Natural killer cell treated with Interleukin-12 subunit alpha and Interleukin-12 subunit beta and Interleukin-15 and Interleukin-18, amount 100 ng/mL, for 72 hours (primary cell): ENCODE data around the gene DDX52. TPM values are rescaled to one million over a fixed set of nuclear protein-coding genes. Genes with fewer than 3 reads are reported as not detected.
"Not testable (repeated sequence)": the region's sequence is repeated elsewhere in the genome, so short reads cannot be mapped to it uniquely, and the experiment has no call there.

Experiments
- ATAC-seq, 2 donors: fragments of 150-1000 bp; cut with Tn5 transposase in 1 of 2; sonication (Bioruptor Pico), chemical (Tn5 transposase) in 1 of 2; 2 replicates each; pipeline ENCODE4 v1.10.0; 2021
- DNase-seq: peaks from one replicate; pipeline ENCODE4 v3.0.0; 2022; ENCODE audit warnings: low spot score
- H3K27ac Mint-ChIP-seq, 2 donors: 1 replicate in 1 of 2; 2 replicates in 1 of 2; pipeline ENCODE4 v1.8.0; 2022; ENCODE audit warnings: mixed read lengths in 2 of 2, mild to moderate bottlenecking in 1 of 2, moderate library complexity in 1 of 2
- H3K27me3 Mint-ChIP-seq, 2 donors: 1 replicate in 1 of 2; 2 replicates in 1 of 2; pipeline ENCODE4 v1.8.0; 2022; ENCODE audit warnings: mixed read lengths in 2 of 2
- H3K36me3 Mint-ChIP-seq: one replicate; pipeline ENCODE4 v1.8.0; 2022; ENCODE audit warnings: mixed read lengths
- H3K4me1 Mint-ChIP-seq, 2 donors: 1 replicate in 1 of 2; 2 replicates in 1 of 2; pipeline ENCODE4 v1.8.0; 2022; ENCODE audit warnings: low read depth in 2 of 2, mixed read lengths in 2 of 2, mild to moderate bottlenecking in 1 of 2
- H3K4me3 Mint-ChIP-seq: one replicate; pipeline ENCODE4 v1.8.0; 2022; ENCODE audit warnings: mixed read lengths
- H3K9me3 Mint-ChIP-seq: 2 replicates; pipeline ENCODE4 v1.8.0; 2022; ENCODE audit warnings: mixed read lengths
- total RNA-seq, 2 donors: library from RNA; stranded (reverse); gene quantifications; one replicate each; pipeline ENCODE4 v1.2.3, GENCODE V29; 2022

The DDX52 gene
- total RNA-seq, 2 donors from 2014 or later = 35.0 to 52.9 TPM

DNA sequence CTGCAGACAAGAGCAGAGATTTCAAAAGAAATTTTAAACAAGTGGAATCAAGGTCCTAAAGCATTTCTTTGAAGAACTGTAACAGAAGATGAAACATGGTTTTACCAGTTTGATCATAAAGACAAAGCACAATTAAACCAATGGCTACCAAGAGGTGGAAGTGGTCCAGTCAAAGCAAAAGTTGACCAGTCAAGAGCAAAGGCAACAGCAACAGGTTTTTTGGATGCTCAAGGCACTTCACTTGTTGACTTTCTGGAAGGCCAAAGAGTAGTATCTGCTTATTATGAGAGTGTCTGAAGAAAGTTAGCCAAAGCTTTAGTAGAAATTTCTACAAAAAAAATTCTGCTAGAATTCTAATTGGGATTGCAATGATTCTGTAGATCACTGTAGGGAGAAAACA lies 5.3 kb downstream of the DDX52 start:
- ATAC-seq = no peak
- no peak overlapping the region for H3K27ac Mint-ChIP-seq
- H3K36me3 Mint-ChIP-seq = peaks cover 36% of the 10 kb centered on the region
- peaks cover 16 to 19% of the 10 kb centered on the region in 2 donors for H3K4me1 Mint-ChIP-seq
- H3K9me3 Mint-ChIP-seq = no peaks in the 10 kb centered on the region
- no peaks in the 10 kb centered on the region for H3K27me3 Mint-ChIP-seq
- H3K4me3 Mint-ChIP-seq = no peak overlapping the region
- DNase-seq = no peak

DNA sequence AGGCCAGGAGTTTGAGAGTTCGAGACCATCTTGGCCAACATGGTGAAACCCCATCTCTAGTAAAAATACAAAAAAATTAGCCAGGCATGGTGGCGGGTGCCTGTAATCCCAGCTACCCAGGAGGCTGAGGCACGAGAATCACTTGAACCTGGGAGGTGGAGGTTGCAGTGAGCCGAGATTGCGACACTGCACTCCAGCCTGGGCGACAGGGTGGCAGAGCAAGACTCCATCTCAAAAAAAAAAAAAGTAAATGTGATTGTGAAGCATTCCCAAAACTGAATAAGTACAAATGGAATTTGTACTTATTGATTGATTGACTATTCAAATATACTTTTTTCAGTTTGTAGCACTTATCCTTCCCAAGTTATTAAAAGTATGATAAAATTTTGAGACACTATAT lies 26.8 kb downstream of the DDX52 start:
- not testable (repeated sequence) for DNase-seq, H3K9me3 Mint-ChIP-seq, H3K4me3 Mint-ChIP-seq, ATAC-seq, H3K4me1 Mint-ChIP-seq, H3K27me3 Mint-ChIP-seq, H3K36me3 Mint-ChIP-seq
- H3K27ac Mint-ChIP-seq = peak overlapping the region in 1 of 2 donors; percentile 10

DNA sequence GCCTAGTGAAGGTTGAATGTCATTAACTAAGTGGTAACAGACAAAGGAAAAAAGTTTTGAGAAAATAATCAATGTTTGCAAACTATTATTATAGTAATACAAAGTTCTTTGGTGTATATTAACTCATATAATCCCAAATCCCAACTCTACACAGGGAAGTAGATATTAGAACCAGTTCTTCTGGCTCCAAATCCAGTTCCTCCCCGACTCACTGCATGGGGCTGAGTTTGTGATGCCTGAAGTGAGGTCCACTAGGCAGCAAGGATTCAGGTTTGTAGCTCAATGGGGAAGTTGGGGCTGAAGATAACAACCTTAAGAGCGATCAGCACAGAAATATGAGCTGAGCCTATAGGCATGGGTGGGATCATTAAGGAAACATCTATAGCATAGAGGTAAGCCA lies 28.4 kb downstream of the DDX52 start:
- no peak for DNase-seq
- Mint-ChIP-seq H3K4me3 (no peak overlapping the region), H3K36me3 (peaks cover 5% of the 10 kb centered on the region), H3K27me3 (no peaks in the 10 kb centered on the region), H3K4me1 (peaks cover under 1 to 3% of the 10 kb centered on the region in 2 donors), H3K9me3 (no peaks in the 10 kb centered on the region), H3K27ac (no peak overlapping the region)
- ATAC-seq = no peak

DNA sequence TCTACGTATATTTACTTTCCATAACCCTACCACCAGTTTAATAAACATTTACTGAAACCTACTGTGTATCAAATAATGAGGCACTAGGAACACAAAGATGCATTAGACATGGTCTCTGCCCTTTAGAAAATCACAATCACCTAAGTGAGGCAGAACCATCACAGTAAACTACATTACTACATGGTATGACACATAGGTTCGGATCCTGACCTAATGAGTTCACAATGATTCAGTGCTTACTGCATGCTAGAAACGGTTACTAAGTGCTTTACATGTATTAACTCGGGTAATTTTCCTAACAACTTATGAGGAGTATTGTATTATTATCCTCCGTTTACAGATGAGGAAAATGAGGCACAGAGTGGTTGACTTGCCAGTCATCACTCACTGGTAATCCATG lies 28.9 kb downstream of the DDX52 start:
- Mint-ChIP-seq H3K27ac (no peak overlapping the region), H3K36me3 (peaks cover 5% of the 10 kb centered on the region), H3K27me3 (no peaks in the 10 kb centered on the region), H3K4me1 (peaks cover 3 to 5% of the 10 kb centered on the region in 2 donors), H3K4me3 (no peak overlapping the region), H3K9me3 (no peaks in the 10 kb centered on the region)
- no peak for ATAC-seq
- DNase-seq = no peak

DNA sequence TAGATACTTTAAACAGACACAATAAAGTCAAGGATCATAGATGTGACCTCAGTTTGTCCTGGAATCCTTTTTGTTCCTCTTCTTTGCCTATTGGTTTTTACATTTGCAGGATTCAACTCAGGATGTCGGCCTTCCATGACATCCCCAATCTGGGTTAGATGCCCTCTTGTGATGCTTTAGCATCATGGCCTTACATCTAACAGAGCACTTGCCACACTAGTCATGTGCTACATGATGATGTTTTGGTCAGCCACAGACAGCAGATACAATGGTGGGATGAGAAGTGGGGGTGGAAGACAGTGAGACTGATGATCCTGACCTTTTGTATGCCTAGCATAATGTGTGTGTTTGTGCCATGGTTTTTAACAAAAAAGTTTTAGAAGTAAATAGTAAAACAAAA lies 32.3 kb downstream of the DDX52 start:
- Mint-ChIP-seq H3K4me1 (peaks cover 13 to 26% of the 10 kb centered on the region in 2 donors), H3K27me3 (no peaks in the 10 kb centered on the region), H3K36me3 (no peaks in the 10 kb centered on the region), H3K9me3 (no peaks in the 10 kb centered on the region), H3K4me3 (peak overlapping the region; percentile 19), H3K27ac (peak overlapping the region in 1 of 2 donors; percentile 94)
- ATAC-seq (no peak), DNase-seq (no peak)

DNA sequence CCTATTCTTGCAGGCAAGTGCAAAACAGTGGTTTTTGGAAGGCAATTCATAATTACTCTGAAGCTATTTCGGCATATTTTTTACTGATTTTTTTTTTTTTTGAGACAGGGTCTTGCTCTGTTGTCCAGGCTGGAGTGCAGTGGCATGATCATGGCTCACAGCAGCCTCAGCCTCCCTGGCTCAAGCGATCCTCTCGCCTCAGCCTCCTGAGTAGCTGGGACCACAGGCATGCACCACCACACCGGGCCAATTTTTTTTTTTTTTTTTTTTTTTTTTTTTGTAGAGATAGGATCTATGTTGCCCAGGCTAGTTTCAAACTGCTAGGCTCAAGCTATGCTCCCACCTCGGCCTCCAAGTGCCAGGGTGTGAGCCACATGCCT lies 33.2 kb downstream of the DDX52 start:
- not testable (repeated sequence) for ATAC-seq, H3K36me3 Mint-ChIP-seq, DNase-seq, H3K9me3 Mint-ChIP-seq, H3K27me3 Mint-ChIP-seq
- Mint-ChIP-seq H3K4me1 (peaks cover 17 to 34% of the 10 kb centered on the region in 2 donors), H3K4me3 (peak overlapping the region; percentile 89), H3K27ac (peak overlapping the region; percentile 88 to 94)

DNA sequence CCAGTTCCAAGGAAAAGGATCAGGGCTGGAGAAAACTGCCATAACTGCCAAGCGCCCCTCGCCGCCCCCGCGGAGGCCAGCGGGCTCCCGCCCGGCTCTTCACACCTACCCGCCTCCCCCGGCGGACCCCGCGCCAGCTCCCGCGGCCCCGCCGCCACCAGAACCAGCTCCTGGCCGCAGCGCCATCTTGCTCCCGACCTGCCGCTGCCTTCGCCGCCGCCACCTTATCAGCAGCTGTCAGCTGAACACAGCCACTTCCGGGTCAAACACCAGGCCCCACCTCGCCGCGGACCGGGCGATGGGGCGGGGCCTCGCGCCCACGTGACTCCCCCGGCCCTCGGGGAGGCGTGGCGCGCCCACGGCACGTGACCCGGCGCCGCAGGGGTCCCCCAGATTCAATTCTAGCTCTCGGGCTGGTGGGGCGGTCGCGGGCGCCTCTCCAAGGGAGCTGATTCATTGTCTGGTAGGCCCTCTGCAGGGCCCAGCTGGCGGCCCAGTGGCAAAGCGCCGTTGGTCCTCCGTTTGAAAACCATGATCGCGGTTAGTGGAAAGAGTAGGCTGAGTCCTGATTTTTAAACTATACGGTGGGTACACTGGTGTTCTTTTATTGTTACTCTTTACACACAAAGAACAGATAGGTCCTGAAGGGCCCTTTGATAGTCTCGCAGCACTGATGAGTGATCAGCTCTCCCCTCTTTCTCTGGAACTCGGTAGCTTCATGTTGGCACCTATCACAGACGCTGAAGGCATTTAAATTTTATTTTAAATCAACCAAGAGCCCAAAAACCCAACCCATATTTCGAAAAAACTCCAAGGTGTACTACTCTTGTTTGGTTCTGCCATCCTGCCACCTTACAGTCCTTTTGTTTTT lies 33.8 kb downstream of the DDX52 start, which contains the start of gene SYNRG:
TSS of gene SYNRG (minus strand) at position 249 of the 871 bp plus-strand sequence. CDS start at position 186, 63 bp downstream.
- Mint-ChIP-seq H3K9me3 (no peaks in the 10 kb centered on the region), H3K27ac (peak within 1 kb of the TSS; percentile 88 to 94), H3K4me3 (peak within 1 kb of the TSS; percentile 89), H3K36me3 (peaks cover 4% of the 10 kb centered on the region), H3K27me3 (no peaks in the 10 kb centered on the region), H3K4me1 (peaks cover 21 to 40% of the 10 kb centered on the region in 2 donors)
- ATAC-seq (peak; percentile 97 to 99), DNase-seq (peak; percentile 97)

DNA sequence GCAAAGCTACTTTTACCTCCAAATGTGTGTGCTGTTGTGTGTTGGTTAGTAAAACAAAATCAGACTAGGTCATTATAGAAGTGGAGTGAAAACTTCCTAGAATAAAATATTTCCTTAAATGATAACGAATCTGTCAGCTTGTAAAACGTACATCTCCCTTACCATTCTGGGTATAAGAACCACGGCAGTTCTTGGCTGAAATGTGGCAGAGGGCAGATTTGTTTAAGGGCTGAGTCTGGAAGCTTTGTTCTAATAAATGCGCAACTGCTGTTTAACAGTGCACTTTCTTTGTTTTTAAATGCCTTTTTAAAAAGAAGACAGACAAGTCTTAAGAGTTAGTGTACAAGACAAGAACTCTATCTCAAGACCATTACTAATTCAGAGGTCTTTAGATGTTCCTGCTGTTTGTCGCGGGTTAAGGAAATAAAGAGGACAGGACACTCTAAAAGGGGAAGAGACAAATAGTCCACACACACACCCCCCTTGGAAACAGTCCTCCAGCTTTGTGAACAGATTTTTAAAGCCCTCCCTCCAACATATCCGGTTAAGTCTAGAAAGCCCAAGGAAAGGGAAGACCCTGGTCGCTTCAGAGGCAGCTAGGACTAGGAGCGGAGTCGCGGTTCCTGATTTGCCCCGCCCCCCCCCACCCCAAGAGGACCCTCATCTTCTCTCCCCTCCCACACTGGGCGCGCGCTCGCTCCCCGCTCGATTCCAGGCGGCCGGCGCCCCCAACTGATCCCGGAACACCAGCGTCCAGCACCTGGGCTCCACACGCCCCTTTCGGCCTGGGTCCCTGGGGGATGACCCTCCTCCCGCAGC lies 34.7 kb downstream of the DDX52 start:
- peaks cover 8% of the 10 kb centered on the region for H3K36me3 Mint-ChIP-seq
- no peaks in the 10 kb centered on the region for H3K27me3 Mint-ChIP-seq
- peaks cover 25 to 45% of the 10 kb centered on the region in 2 donors for H3K4me1 Mint-ChIP-seq
- peak; percentile 14 to 25 for ATAC-seq
- H3K4me3 Mint-ChIP-seq = peak overlapping the region; percentile 89
- H3K27ac Mint-ChIP-seq = peak overlapping the region; percentile 88 to 94
- H3K9me3 Mint-ChIP-seq = no peaks in the 10 kb centered on the region
- DNase-seq = no peak

DNA sequence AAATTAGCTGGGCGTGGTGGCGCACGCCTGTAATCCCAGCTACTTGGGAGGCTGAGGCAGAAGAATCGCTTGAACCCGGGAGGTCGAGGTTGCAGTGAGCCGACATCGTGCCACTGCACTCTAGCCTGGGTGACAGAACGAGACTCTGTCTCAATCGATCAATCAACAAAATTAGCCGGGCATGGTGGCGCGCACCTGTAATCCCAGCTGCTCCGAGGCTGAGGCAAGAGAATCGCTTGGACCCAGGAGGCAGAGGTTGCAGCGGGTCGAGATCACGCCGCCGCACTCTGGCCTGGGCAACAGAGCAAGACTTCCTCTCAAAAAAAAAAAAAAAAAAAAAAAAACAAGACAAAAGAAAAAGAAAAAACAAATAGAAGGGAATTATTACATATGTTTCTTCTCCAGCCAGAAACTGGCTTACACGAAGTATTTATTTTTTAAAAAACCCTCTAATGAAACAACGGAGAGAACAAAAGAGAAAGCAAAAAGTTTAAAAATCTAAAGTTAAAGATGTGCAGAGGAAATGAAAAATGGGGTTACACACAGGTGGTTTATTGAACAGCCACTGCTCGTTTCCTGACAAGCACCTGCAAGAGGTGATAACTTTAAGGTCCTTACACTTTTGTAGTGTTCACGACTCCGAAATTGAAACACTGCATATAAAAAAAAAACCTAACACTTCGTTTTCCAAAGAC lies 35.5 kb downstream of the DDX52 start:
- H3K4me1 Mint-ChIP-seq = peaks cover 27 to 48% of the 10 kb centered on the region in 2 donors
- H3K36me3 Mint-ChIP-seq = peaks cover 8% of the 10 kb centered on the region
- H3K9me3 Mint-ChIP-seq = no peaks in the 10 kb centered on the region
- DNase-seq (no peak), ATAC-seq (no peak)
- no peaks in the 10 kb centered on the region for H3K27me3 Mint-ChIP-seq
- peak overlapping the region; percentile 89 for H3K4me3 Mint-ChIP-seq
- H3K27ac Mint-ChIP-seq = peak overlapping the region; percentile 88 to 94

DNA sequence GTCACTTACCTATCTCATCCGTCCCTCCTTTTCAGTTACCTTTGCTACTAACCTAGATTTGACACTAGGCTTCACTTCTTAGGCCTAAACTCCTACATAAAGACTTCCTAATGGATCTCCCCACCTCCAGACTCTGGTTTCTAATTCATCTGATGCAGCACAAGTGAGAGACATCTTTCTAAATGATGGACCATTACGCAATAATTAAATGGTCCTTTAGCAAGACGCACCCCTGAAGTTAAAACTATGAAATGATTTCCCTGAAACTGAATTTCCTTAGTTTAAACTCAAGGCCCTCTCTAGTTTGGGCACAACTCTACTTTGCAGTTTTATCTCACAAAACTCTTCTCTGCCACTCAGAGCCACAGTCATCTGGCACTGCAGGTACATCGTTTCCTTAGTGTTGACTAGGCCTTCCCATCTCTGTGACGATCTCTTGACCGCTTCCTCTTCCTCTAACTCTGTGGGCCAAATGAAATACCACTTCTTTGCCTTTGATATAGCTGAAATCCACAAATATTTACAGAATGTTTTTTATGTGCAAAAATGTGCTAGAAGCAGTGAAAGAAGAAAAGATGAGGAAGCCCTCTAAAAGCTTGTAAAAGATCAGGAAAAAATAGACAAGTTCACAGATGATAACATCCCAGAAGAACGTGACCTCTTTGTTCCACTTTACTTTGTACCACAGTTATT lies 37.3 kb downstream of the DDX52 start:
- Mint-ChIP-seq H3K27me3 (no peaks in the 10 kb centered on the region), H3K9me3 (no peaks in the 10 kb centered on the region), H3K27ac (peak overlapping the region; percentile 88 to 94), H3K4me3 (peak overlapping the region; percentile 89), H3K4me1 (peaks cover 31 to 55% of the 10 kb centered on the region in 2 donors), H3K36me3 (peaks cover 8% of the 10 kb centered on the region)
- ATAC-seq = peak in 1 of 2 donors; percentile 60
- DNase-seq = no peak

DNA sequence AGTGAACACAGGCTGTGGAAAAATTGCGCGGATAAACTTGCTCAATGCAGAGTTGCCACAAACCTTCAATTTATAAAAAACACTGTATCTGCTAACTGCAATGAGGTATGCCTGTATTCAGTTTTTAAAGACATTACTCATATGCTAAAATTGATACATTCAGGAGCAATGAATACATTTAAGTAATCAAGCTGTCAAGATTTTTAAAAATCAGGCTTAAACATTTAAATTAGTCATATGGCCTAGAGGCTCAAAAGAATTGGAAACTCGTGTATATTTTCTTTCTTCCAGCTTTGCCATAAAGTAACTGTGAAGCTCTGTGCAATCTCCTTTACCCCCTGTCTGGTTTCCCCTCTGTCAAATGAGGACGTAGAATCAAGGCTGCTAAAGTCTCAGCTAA lies 38.2 kb downstream of the DDX52 start:
- no peak for ATAC-seq
- no peak for DNase-seq
- Mint-ChIP-seq H3K4me1 (peaks cover 34 to 60% of the 10 kb centered on the region in 2 donors), H3K27ac (peak overlapping the region; percentile 88 to 94), H3K4me3 (peak overlapping the region; percentile 89), H3K9me3 (no peaks in the 10 kb centered on the region), H3K36me3 (peaks cover 8% of the 10 kb centered on the region), H3K27me3 (no peaks in the 10 kb centered on the region)

DNA sequence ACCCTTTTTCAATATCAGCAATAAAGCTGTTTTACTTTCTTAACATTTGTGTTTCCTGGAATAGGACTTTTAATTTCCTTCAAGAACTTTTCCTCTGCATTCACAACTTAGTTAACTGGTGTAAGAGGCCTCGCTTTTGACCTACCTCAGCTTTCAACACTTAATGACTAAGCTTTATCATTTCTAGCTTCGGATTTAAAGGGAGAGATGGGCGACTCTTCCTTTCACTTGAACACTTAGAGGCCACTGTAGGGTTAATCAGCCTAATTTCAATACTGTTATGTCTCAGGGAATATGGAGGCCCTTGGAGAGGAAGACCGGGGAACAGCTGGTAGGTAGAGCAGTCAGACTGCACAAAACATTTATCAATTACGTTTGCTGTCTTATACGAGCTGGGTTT lies 38.7 kb downstream of the DDX52 start:
- Mint-ChIP-seq H3K4me3 (peak overlapping the region; percentile 89), H3K4me1 (peaks cover 34 to 56% of the 10 kb centered on the region in 2 donors), H3K27me3 (no peaks in the 10 kb centered on the region), H3K36me3 (peaks cover 8% of the 10 kb centered on the region), H3K27ac (peak overlapping the region; percentile 88 to 94), H3K9me3 (no peaks in the 10 kb centered on the region)
- DNase-seq (no peak), ATAC-seq (no peak)

DNA sequence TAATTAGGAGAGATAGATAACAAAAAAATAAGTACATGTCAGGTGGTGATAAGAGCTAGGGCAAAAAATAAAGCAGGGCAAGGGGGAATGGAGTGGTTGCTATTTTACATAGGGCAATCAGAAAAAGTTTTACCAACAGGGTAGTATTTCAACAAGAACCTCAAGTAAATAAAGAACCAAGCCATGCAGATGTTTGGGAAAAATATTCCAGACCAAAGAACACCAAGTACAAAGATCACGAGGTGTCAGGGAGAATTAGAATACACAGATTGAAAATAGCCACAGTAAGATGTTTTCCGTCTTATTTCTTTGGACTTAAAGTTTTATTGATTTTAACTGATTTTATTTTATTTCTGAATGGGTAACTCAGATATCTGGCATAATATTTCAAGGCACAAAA lies 45.1 kb downstream of the DDX52 start:
- ATAC-seq (no peak), DNase-seq (no peak)
- H3K27ac Mint-ChIP-seq = peak overlapping the region; percentile 17 to 47
- H3K4me3 Mint-ChIP-seq = no peak overlapping the region
- H3K27me3 Mint-ChIP-seq = no peaks in the 10 kb centered on the region
- H3K4me1 Mint-ChIP-seq = peaks cover 25 to 27% of the 10 kb centered on the region in 2 donors
- peaks cover 9% of the 10 kb centered on the region for H3K36me3 Mint-ChIP-seq
- H3K9me3 Mint-ChIP-seq = no peaks in the 10 kb centered on the region
